Trophoblast cell (in vitro differentiated cells and primary cell): Measurements from ENCODE around the gene CYTL1.
"Not testable (repeated sequence)": the region's sequence is repeated elsewhere in the genome, so short reads cannot be mapped to it uniquely, and the experiment has no call there.

Source experiments
- DNase-seq, 2 donors: peaks; one replicate each; pipeline ENCODE4 v3.0.0-alpha.2; 2016
- H2AFZ ChIP-seq: 2 replicates; pipeline ENCODE4 v1.6.1; 2013; ENCODE audit warnings: low read length, moderate library complexity, mild to moderate bottlenecking; ENCODE audit not compliant: insufficient read depth, poor library complexity
- H2AK5ac ChIP-seq: 2 replicates; pipeline ENCODE4 v1.6.1; 2013; ENCODE audit warnings: mild to moderate bottlenecking, low read length
- H2BK120ac ChIP-seq: 2 replicates; pipeline ENCODE4 v1.6.1; 2013; ENCODE audit warnings: low read length, mild to moderate bottlenecking, moderate library complexity; ENCODE audit not compliant: insufficient read depth, poor library complexity
- H2BK12ac ChIP-seq: 2 replicates; pipeline ENCODE4 v1.6.1; 2013; ENCODE audit warnings: mild to moderate bottlenecking, low read length, moderate library complexity
- H2BK5ac ChIP-seq: 2 replicates; pipeline ENCODE4 v1.6.1; 2013; ENCODE audit warnings: low read length, low read depth, moderate library complexity, mild to moderate bottlenecking; ENCODE audit not compliant: poor library complexity
- H3K14ac ChIP-seq: 2 replicates; pipeline ENCODE4 v1.6.1; 2013; ENCODE audit warnings: mild to moderate bottlenecking, low read length
- H3K18ac ChIP-seq: 2 replicates; pipeline ENCODE4 v1.6.1; 2013; ENCODE audit warnings: mild to moderate bottlenecking, low read length
- H3K23ac ChIP-seq: 2 replicates; pipeline ENCODE4 v1.6.1; 2013; ENCODE audit warnings: low read length
- H3K27ac ChIP-seq: 2 replicates; pipeline ENCODE4 v1.5.1; 2013; ENCODE audit warnings: low read depth, mild to moderate bottlenecking, inconsistent platforms, low read length, moderate library complexity
- H3K27me3 ChIP-seq: 2 replicates; pipeline ENCODE4 v1.6.1; 2013; ENCODE audit warnings: inconsistent platforms, mild to moderate bottlenecking, low read length, moderate library complexity; ENCODE audit not compliant: insufficient read depth
- H3K36me3 ChIP-seq, 2 experiments: 1 replicate in 1 of 2; 2 replicates in 1 of 2; pipeline ENCODE4 v1.6.1; 2013; ENCODE audit warnings: low read length in 2 of 2, mild to moderate bottlenecking in 2 of 2, moderate library complexity in 1 of 2; ENCODE audit not compliant: insufficient read depth in 2 of 2, control insufficient read depth in 1 of 2
- H3K4ac ChIP-seq: 2 replicates; pipeline ENCODE4 v1.6.1; 2013; ENCODE audit warnings: low read depth, mild to moderate bottlenecking, low read length, moderate library complexity
- H3K4me1 ChIP-seq, 2 experiments: 1 replicate in 1 of 2; 2 replicates in 1 of 2; pipeline ENCODE4 v1.6.1; 2013; ENCODE audit warnings: low read length in 2 of 2, mild to moderate bottlenecking in 2 of 2, moderate library complexity in 1 of 2; ENCODE audit not compliant: insufficient read depth in 2 of 2, control insufficient read depth in 1 of 2
- H3K4me2 ChIP-seq: 2 replicates; pipeline ENCODE4 v1.6.1; 2013; ENCODE audit warnings: inconsistent platforms, mild to moderate bottlenecking, low read length, moderate library complexity
- H3K4me3 ChIP-seq: 2 replicates; pipeline ENCODE4 v1.5.1; 2013; ENCODE audit warnings: mild to moderate bottlenecking, low read depth, low read length, inconsistent platforms
- H3K79me1 ChIP-seq: one replicate; pipeline ENCODE4 v1.6.1; 2013; ENCODE audit warnings: low read length
- H3K79me2 ChIP-seq: 2 replicates; pipeline ENCODE4 v1.6.1; 2013; ENCODE audit warnings: low read length, mild to moderate bottlenecking; ENCODE audit not compliant: control insufficient read depth, insufficient read depth, poor library complexity
- H3K9ac ChIP-seq: 2 replicates; pipeline ENCODE4 v1.6.1; 2013; ENCODE audit warnings: mild to moderate bottlenecking, low read length
- H3K9me3 ChIP-seq: 2 replicates; pipeline ENCODE4 v1.6.1; 2013; ENCODE audit warnings: low read depth, mild to moderate bottlenecking, control low read depth, inconsistent platforms, low read length; ENCODE audit not compliant: insufficient read depth
- H4K12ac ChIP-seq: 2 replicates; pipeline ENCODE4 v1.6.1; 2013; ENCODE audit warnings: low read depth, mild to moderate bottlenecking, low read length, moderate library complexity
- H4K8ac ChIP-seq: 2 replicates; pipeline ENCODE4 v1.6.1; 2013; ENCODE audit warnings: low read depth, mild to moderate bottlenecking, low read length, moderate library complexity
- H4K91ac ChIP-seq: one replicate; pipeline ENCODE4 v1.6.1; 2013; ENCODE audit warnings: low read depth, mild to moderate bottlenecking, low read length, moderate library complexity
- WGBS: extraction: QIAGEN DNeasy Blood & Tissue Kit; methylation state at CpG from one replicate; pipeline ENCODE4 v1.1.7; 2013; ENCODE audit warnings: missing lambda C conversion rate; ENCODE audit not compliant: insufficient read length, insufficient coverage; ENCODE audit errors: extremely low coverage; 5-methylcytosine and 5-hydroxymethylcytosine counted together

CYTL1 gene

DNA sequence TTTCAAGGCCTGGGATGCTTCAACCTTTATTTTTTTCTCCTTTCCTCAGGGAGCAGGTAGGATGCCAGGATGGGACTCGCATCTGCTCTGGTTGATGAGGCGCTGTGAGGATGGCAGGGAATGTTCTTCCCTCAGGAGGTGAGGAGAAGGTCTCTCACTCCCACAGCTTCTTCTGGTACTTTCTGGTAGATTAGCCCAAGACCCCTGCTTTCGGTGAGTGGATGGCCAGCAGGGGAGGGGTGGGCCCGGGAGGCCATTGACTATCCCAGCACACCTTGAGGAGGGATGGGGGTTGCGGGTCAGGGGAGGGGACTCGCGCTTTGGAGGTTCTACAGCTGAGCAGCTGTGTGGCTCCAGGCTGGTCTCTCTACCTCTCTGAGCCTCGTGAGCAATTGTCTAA is 14.8 kb downstream of the CYTL1 start:
- Histone ChIP-seq H3K18ac (no peak overlapping the region), H2BK5ac (no peak overlapping the region), H3K14ac (no peak overlapping the region), H3K79me1 (no peaks in the 10 kb centered on the region), H3K4me3 (no peak overlapping the region), H3K9me3 (no peaks in the 10 kb centered on the region), H2BK120ac (no peak overlapping the region), H3K27ac (no peak overlapping the region), H3K4me1 (no peaks in the 10 kb centered on the region), H3K4ac (no peak overlapping the region), H3K36me3 (no peaks in the 10 kb centered on the region), H2AFZ (no peak overlapping the region), H4K8ac (no peak overlapping the region), H3K79me2 (no peaks in the 10 kb centered on the region), H4K91ac (no peak overlapping the region), H2BK12ac (no peak overlapping the region), H3K23ac (no peak overlapping the region), H3K4me2 (no peak overlapping the region), H3K9ac (no peak overlapping the region), H3K27me3 (no peaks in the 10 kb centered on the region), H4K12ac (no peak overlapping the region), H2AK5ac (no peak overlapping the region)
- DNase-seq: no peak
- WGBS: no CpG with 5 or more reads among the region's 8 CpGs

GRCh38 chr4:5003918-5004317 is 15.3 kb downstream of the CYTL1 start:
- Histone ChIP-seq H3K14ac (no peak overlapping the region), H2BK120ac (no peak overlapping the region), H3K9me3 (no peaks in the 10 kb centered on the region), H2BK12ac (no peak overlapping the region), H3K4me3 (no peak overlapping the region), H3K4me2 (no peak overlapping the region), H2AK5ac (no peak overlapping the region), H3K27me3 (no peaks in the 10 kb centered on the region), H3K4ac (no peak overlapping the region), H4K91ac (no peak overlapping the region), H3K18ac (no peak overlapping the region), H3K23ac (no peak overlapping the region), H2AFZ (no peak overlapping the region), H3K79me2 (no peaks in the 10 kb centered on the region), H2BK5ac (no peak overlapping the region), H3K4me1 (no peaks in the 10 kb centered on the region), H3K9ac (no peak overlapping the region), H4K8ac (no peak overlapping the region), H3K79me1 (no peaks in the 10 kb centered on the region), H3K27ac (no peak overlapping the region), H3K36me3 (no peaks in the 10 kb centered on the region), H4K12ac (no peak overlapping the region)
- no peak for DNase-seq
- no CpG with 5 or more reads among the region's 3 CpGs for WGBS

DNA sequence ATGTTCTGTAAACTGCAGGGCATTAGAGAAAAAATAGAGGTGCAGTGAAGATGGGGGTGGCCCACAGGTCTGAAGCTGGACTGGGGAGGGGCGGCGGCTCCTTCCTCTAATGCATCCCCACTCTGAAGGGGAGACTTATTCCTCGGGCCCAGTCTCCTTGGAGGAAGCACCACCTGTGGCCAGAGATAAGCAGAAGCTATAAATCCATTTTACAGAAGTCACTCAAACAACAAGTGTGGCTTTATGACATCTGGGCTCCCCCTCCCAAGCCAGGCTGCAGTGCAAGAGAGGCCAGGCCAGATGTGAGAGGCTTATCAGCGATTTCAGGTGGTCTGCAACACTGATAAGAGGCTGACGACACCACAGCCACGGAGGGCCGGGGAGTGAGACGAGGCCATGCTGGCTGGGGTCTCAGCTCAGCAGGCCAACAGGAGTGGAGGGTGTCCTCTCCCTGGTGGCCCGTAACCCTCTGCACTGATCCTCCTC is 15.8 kb downstream of the CYTL1 start:
- no peak overlapping the region for H3K4me2 ChIP-seq
- H3K36me3 ChIP-seq: no peaks in the 10 kb centered on the region
- no peak overlapping the region for H4K12ac ChIP-seq
- no peaks in the 10 kb centered on the region for H3K79me1 ChIP-seq
- no peak overlapping the region for H3K23ac ChIP-seq
- no peak overlapping the region for H2BK12ac ChIP-seq
- no peak overlapping the region for H3K4me3 ChIP-seq
- no peak overlapping the region for H2AFZ ChIP-seq
- no peaks in the 10 kb centered on the region for H3K79me2 ChIP-seq
- no peak overlapping the region for H2AK5ac ChIP-seq
- no peak overlapping the region for H2BK5ac ChIP-seq
- no peak overlapping the region for H3K18ac ChIP-seq
- no peak overlapping the region for H3K27ac ChIP-seq
- no peak overlapping the region for H4K91ac ChIP-seq
- no peaks in the 10 kb centered on the region for H3K9me3 ChIP-seq
- H3K4ac ChIP-seq: no peak overlapping the region
- no peaks in the 10 kb centered on the region for H3K27me3 ChIP-seq
- DNase-seq: no peak
- H3K4me1 ChIP-seq: no peaks in the 10 kb centered on the region
- H2BK120ac ChIP-seq: no peak overlapping the region
- H3K9ac ChIP-seq: no peak overlapping the region
- no CpG with 5 or more reads among the region's 9 CpGs for WGBS
- H4K8ac ChIP-seq: no peak overlapping the region
- no peak overlapping the region for H3K14ac ChIP-seq

GRCh38 chr4:5001641-5002040 is 17.6 kb downstream of the CYTL1 start:
- not testable (repeated sequence) for H2AFZ ChIP-seq, H2BK120ac ChIP-seq, H4K91ac ChIP-seq, H4K12ac ChIP-seq, H3K14ac ChIP-seq, H4K8ac ChIP-seq, H3K4me3 ChIP-seq, H3K27me3 ChIP-seq, H2BK5ac ChIP-seq, DNase-seq, H3K9ac ChIP-seq, H3K79me2 ChIP-seq, H3K4me1 ChIP-seq, H3K9me3 ChIP-seq, H3K27ac ChIP-seq, H3K4ac ChIP-seq, H3K23ac ChIP-seq, H3K4me2 ChIP-seq, H3K36me3 ChIP-seq, H3K79me1 ChIP-seq, H2BK12ac ChIP-seq, H3K18ac ChIP-seq, H2AK5ac ChIP-seq
- WGBS: no CpG with 5 or more reads among the region's 6 CpGs
